Glomerular visceral epithelial cell (primary cell): ENCODE measurements around the gene AQP1.
A peak's percentile ranks its signal among the peaks of the same experiment; 100 is the strongest.

ENCODE experiments used
- DNase-seq: peaks from one replicate; pipeline ENCODE4 v3.0.0-alpha.2; 2016; ENCODE audit errors: extremely low spot score

AQP1 gene

DNA sequence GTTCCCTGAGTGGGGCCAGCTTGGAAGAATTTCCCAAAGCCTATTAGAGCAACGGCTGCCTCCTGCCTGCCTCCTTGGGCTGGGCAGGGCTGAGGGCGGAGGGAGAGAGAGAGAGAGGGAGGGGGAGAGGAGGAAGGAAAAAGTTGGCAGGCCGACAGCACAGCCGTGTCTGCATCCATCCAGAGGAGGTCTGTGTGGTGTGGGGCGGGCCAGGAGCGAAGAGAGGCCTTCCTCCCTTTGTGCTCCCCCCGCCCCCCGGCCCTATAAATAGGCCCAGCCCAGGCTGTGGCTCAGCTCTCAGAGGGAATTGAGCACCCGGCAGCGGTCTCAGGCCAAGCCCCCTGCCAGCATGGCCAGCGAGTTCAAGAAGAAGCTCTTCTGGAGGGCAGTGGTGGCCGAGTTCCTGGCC is at the start of gene AQP1:
Gene AQP1 (plus strand): TSS at position 293 of the 409 bp plus-strand sequence. CDS start 57 bp downstream, at position 350.
- no peak for DNase-seq

DNA sequence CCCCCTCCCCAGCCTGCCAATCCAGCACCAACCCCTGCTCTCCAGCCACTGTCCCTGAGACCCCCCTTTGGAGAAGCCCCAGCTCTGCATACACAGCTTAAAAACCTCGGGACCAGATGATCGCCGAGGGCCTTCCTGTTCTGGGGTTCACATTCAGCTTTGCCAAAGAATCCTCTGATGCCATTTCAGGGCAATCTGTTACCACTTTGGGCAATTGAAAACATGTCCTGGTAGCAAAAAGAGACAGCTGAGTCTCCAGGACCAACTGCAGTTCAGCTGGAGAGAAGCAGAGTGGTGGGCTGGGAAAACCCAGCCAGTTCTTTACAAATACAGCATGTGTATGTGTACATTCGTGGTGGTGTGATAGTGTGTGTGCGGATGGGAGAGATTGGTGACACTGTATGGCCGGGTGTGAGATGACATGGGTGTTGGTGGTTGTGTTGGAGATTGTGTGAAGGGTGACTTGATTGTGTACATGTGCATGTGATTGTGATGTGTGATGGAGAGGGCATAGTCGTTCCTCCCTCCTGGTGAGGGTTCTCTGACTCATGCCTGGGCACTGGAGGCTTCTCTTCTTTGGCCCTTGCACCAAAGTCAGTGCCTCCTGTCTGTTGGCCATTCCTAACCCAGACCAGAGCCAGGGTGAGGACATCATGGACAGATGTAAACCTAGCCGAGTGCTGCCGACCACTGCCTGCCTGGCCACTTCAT is 48.5 kb upstream of the AQP1 start:
- no peak for DNase-seq

DNA sequence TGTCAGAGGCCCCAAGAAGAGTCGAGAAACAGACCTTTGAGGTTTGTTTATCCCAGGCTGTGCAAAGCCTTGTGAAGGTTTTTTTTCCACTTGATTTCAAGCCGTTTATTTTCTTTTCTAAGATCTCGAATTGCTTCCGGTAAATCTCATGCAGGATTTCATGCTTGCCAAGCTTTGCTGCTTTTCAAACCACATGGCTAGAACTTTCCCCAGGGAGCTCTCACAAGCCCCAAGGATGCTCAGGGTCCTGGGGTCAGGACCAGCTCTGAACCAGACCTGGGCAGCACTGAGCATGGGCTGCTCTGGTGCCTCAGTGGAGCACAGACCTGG is 48.0 kb upstream of the AQP1 start:
- DNase-seq = no peak

DNA sequence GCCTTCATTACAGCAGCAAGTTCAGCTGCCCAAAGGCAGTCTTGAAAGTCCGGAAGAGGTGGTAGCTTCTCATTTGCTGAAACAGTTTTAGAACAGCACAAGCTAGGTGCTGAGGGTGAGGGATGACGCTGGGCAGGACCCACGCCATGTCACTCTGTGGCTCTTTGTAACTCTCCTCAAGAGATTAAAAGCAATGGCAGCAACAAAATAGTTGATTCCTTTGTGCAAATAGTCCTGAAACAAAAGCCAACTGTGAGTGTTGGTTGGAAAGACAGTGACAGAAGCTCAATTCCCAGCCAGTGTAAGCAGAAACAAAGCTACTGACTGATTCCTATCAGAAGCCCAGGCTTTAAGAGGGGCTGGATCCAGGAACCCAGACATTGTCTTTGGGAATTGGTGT is 47.6 kb upstream of the AQP1 start:
- no peak for DNase-seq

DNA sequence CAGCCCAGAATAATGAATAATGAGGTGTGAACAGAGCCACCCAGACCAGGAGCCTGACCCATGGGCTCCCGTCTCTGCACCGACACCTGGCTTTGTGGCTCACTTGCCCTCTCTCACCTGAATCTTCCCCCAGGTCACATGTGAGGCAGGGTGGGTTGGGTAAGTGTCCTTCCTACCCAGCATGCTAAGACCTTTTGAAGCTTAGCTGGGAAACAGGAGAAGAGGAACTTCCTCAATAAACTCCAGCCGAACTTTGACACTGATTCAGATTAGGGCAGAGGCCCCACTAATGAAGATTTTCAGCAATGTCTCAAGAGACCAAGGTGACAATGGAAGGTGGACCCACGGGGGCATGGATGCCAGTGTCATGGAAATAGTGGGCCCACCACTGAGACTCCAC is 46.6 kb upstream of the AQP1 start:
- no peak for DNase-seq

DNA sequence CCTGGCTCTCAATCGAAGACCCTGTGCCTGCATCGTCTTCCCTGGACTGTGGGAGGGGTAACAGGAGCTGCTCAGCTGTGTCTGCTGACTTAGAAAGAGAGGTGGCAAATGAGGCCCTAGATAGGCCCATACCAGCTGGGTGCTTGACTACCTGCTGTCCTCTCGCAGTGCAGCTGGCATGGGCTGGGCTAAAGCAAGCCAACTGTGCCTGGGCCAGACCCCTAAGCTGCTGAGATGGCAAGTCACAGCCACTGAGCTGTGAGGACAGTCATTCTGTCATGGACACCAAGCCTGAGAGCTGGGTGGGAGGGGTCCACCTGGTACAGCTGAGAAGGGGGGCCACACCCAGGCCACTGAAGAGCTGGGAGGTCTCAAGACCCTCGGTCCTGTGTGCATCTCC is 45.8 kb upstream of the AQP1 start:
- DNase-seq = no peak

DNA sequence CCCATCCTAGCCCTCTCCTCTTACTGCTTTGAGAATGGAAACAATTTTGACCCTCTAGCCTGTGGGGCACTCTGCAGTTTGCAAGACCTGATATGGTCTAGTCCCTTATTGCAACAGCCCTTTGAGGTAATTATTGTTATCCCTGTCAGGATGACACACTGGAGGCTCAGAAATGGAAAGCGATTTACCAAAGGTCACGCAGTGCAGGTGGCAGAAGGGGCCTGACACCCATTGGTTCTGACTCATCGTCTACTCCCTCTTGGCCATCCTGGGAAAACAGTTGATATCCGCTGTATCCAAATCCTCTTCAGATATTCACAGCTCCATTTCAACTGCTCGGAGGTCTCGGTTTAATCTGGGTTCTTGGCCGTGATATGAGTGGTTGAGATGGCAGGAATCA is 44.7 kb upstream of the AQP1 start:
- no peak for DNase-seq

DNA sequence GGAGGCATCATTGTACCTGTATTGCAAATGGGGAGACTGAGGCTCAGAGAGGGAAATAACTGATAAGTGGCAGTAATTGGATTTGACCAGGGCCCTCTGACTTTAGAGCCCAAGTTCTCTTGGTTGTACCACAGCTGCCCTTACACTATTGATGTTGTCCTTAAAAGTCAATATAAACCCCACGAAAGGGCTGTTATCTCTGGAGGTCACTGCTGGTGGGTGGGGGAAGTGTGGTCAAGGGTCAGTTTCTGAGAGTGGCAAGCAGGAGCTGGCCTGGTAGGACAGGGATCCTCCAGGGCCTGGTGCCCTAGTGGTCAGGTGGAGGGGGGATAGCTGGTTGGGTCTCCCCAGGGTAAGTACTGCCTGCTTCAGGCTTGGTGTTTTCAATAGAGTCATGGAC is 44.2 kb upstream of the AQP1 start:
- DNase-seq = no peak

DNA sequence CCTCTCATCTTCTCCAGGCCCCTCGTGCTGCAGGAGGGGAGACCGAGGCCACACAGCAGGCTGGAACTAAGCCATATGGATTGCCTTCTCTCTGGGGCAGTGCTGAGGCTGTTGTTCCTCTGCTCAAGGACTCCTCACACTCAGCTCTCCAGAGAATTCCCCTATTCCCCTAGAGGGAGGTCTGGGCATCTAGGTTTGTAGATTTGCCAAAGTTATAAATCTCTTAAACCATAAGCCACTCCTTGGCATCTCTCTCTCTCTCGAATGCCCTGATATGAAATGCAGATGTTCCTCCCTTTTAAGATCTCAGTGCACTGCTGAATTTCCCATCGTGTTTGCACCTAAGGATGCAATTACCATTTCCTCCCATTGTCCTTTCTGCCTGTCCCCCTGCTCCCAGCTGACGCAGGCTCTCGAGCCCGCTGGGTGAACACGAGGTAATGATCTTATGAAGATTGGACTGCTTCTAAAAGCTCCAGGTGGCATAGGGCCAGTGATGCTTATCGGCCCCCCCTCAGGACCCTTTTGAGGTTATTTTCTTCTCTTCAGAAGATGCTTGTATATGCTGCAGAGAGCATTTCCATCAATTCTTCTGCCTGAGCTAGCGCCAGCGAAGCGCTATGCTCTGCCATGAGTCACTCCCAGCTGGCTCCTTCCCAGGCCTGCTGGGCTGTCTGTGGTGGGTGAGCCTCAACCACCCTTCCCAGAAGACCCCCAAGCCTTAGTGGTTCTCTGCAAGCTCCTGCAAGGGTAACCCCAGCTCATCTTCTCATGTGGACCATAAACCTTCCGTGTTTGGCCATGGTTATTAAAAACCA is 41.6 kb upstream of the AQP1 start:
- DNase-seq = peak; percentile 65

DNA sequence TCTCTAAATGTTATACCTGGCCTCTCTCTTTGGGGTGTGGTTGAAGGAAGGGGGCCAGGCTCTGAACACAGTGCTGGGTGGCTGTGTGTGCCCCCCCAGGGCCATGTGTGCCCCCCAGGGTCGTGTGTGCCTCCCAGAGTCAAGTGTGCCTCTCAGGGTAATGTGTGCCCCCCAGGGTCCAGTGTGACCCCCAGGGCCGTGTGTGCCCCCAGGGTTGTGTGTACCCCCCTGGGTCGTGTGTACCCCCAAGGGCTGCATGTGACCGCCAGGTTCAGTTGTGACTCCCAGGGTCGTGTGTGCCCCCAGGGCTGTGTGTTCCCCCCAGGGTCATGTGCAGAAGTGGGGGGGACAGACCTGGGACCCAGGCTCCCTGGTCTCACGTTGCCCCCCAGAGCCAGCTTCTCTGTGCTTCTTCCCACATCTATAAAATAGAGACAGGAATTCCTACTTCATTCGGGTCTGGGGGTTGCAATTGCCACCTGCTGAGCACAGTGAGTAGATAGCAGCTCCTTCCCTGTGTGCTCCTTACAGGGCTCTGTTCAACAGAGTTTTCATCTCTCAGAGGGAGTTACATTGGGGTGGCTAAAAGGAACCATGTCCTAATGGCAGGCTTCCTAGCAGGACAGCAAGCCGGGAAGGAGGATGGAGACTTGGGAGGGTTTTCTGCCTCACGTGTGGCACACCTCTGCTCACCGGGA is 40.7 kb upstream of the AQP1 start:
- DNase-seq = no peak

DNA sequence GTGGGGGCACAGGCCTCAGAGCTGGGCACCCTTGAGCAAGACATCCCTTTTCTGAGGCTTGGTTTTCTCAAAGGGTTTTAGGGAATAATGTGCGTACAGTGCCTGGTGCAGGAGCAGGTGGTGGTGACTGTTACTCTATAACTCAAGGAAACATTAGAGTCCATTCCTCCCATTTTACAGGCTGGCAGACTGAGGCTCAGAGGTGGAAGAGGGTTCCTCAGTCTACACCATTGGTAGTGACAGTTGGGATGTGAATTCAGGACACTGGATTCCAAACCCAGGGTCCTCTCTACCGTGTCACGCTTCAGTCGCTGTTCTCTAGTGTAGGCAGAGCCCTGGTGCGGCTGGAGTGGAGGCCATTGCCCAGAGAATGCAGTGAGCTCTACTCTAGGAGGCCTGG is 40.0 kb upstream of the AQP1 start:
- DNase-seq = no peak

DNA sequence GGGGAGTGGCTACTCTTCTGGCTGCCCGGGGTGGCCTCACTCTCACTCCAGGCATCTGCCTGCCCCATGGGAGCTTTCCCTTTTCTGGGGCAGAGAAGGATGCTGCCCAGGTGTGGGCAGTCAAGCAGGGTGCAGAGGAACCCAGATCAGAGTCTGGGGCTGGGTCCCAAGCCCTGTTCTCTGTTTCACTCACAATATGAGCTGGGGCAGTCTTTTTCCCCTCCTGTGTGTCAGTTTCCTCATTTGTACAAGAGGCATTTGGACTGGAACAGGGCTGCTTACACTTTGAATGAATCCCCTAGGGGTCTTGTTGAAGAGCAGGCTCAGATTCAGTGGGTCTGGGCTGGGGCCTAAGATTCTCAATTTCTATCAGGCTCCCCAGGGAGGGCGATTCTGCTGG is 38.4 kb upstream of the AQP1 start:
- DNase-seq = no peak

DNA sequence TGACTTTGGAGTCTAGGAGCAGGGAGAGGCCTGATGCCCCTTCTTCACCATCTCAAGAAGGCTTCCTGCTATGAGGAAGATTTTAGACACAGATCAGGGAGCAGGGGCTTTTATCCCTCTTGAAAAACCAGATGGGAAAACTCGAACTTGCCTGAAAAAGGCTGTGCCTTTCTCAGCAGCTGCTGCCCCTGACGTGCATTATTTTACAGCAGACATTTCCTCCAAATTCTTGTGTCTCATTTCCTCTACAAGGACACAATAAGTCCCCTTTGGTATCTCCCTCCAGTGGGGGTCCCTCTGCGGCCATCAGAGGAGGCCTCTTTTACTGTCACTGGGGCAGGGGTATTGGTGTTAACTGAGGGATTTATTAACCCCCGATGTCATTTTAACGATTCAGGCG is 38.0 kb upstream of the AQP1 start:
- DNase-seq = no peak

DNA sequence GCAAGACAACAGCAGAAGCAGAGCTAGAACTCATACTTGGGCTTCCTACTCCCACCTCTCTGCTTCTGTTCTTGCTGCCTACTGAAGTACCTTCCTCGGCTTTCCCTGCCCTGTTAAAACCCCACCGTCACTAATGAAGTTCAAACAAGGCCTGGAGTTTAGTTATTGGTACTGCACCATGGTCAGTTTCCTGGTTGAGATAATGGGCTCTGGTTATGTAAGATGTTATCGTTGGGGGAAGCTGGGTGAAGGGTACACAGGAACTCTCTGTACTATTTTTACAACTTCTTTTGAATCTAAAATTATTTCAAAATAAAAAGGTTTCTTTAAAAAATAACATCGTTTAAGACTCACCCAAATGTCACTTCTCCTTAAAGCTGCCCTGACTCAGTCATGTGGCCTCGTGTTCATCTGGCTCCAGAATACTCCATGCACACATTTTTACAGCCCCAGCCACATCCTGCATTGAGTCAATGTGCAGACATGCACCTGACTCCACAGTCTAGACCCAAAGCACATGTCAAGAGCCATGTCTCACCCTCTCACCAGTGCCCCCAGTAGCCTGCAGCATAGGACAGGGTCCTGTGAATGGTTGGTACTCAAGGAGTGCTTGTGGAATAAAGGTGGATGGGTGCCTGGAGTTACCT is 36.9 kb upstream of the AQP1 start:
- no peak for DNase-seq

DNA sequence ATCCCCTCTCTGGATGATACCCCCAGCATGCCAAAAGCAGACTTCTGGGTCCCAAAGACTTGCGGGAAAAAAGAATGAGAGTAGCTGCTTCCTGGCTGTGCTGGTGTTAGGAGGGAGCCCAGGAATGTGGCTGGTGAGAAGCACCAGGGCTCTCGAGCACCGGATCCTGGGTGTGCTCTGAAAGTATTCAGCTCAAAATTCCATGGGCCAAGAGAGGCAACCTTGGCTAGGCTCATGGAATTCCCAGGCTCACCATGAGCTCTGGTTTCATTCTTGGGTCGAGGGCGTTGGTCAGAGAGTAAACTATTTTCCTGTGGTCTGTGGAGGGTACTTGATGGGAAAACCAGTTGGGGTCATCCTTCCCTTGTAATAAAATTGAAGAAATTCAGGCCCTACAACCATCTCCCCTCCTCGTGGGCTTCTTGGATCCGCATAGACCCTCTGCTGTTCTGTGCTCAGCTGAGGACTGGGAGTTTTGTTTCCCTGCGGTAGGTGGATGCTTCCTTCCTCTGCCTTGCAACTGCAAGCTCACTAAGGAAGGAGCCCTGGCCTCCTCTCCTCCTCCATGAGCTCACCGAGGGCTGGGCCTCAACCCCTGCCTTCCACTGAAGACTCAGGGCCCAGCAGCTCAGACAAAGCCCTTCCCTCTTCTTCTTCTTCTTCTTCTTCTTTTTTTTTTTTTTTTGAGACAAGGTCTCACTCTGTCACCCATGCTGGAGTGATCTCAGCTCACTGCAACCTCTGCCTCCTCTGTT is 34.5 kb upstream of the AQP1 start:
- DNase-seq = no peak

DNA sequence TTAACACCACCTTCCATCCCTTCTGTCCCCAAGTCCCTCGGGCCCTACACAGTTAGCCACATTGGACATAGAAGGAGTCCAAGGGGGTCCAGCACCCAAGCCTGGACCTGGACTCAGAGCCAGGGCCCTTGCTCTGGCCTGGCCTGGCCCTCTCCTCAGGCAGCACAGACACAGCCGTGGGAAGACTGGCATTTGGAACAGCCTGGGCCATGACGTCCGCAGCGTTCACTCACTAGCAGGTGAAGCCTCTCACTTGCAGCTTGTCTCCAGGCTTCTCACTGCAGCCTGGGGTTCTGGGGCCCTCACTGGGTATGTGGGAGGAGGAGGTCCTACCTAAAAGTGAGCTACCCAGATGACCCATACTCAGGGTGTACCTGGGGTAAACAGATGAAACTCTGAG is 33.7 kb upstream of the AQP1 start:
- no peak for DNase-seq

DNA sequence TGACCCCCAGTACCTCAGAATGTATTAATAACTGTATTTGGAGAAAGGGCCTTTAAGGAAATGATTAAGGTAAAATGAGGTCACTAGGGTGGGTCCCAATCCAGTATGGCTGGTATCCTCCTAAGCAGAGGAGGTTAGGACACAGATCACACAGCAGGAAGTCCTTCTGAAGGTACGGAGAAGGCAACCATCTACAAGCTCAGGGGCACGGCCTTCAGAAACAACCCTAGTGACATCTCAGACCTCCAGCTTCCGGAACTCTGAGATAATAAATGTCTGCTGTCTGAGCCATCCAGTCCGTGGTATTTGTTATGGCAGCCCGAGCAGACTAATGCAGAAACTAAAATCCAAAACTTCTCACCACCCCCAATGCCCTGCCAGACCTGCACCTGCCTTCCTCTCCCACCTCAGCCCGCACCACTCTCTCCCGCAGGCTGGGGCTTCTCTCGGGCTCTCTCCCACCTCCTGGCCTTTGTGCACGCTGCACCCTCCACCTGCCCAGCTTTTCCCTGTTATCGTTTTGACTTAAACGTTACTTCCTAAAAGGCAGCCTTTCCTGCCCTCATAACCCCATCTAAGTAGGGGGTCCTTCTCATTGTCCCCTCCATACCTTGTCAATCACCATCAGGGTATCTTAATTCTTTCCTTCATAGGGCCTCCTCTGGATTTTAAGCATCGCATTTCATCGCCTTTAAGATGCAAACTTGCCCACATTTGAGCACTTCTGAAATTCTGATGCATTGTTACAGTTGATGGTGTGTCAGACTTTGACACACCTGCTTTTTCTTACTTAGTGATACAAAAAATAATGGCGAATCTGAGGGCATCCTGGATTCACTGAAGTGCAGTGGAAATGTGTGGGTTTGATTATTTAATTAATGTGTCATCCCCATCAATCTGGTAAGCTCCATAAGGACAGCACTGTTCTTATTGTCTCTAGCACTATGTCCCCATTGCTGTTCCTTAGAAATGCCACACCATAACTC is 32.2 kb upstream of the AQP1 start:
- no peak for DNase-seq

DNA sequence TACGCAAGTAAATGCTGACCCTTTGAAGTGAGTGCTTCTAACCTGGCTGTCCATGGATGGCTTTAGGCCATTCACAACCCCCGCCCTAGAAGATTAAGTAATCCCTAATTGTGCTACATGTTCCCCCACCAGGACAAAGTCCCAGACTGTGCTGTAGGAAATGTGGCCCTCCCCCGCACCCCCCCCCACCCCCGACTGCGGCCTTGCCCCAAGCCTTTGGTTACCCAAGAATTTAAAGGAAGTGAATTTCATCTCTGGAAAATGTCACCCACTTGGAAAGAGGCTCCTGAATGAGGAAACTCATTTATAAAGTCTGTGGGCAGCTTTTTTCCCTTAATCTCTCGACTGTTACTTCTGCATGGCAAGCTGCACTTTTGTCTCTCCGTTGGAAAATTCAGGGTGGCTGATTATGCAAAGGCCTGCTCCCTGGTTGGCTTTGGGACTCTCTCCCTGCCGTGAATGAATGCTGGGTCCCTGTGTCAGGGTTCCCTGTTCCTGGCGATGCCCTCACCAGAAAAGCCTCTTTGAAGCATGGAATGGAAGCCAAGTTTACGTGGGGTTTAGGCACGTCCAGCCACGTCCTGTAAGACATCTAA is 31.4 kb upstream of the AQP1 start:
- DNase-seq = no peak

DNA sequence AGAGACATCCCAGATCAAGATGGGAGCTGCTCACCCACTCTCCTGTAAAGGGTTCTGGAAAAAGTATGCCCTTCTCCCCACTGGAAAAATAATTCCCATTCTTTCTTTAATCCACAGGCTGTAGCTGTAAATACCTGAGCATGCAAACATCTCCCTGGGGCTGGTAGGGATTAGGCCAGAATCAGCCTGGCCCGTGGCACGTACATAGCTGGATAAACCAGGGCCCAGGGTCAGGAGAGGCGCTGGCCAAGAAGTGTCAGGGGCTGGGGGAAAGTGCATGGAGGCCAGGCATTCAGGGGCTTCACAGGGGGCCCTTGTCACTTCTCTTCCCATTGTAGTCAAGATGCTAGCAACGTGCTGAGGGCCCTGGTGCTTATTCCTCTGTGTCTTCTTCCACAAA is 30.7 kb upstream of the AQP1 start:
- DNase-seq = no peak

DNA sequence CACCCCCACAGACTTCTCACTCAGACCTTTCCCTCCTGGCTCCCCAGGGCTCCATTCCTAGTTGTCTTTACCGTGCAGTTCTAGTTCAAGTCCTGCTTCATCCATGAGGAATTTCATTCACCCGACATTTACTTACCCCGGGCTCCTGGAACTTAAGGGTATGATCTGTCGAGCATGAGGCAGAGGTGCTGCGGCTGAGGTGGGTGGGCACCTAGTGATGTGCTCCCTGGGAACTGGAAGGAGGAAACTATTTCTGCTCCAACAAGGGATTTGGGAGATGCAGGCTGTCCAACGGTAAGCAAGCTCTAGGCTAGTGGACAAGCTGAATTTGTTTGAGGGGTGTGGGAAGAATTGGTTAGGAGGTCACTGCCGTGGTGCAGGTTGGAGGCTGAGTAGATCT is 30.2 kb upstream of the AQP1 start:
- DNase-seq = no peak
